Neural progenitor cell (in vitro differentiated cells): ENCODE results near the gene EHF.

Experiments used
- CTCF ChIP-seq: fragments of 200-600 bp; sonication (generic); IDR thresholded peaks from 2 replicates; pipeline ENCODE4 v1.5.1; 2017; ENCODE audit warnings: antibody characterized with exemption, mild to moderate bottlenecking
- EZH2 ChIP-seq: fragments of 200-600 bp; sonication (generic); IDR thresholded peaks from 2 replicates; pipeline ENCODE4 v1.6.1; 2017; ENCODE audit warnings: antibody characterized with exemption, mild to moderate bottlenecking, moderate library complexity

DNA sequence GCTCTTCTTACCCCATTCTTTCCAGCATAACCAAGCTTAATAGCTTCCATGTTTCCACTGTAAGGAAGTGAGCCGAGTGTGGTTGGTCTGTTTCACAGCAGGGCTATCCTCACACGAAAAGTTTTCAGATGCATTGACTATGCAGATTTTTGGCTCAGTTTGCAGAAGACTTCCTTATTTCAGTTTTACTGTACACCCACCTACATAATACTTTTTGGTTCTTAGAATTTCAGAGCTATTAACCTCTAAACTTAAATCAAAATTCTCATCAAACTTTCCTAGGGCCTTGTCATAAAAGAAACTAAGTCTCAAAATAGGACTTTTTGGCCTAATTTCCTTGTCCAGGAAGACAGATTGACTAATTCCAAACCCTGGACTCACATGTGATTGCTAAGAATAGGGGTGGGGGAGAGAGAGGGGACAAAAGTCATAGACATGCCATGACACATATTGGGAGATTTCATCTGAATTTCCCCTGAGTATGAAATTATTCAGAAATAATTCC lies 7.3 kb upstream of the EHF start:
- TF ChIP-seq CTCF (no peak), EZH2 (no peak)
